IPS DF 6.9 (cell line): ENCODE results near the gene MYO5A.

Experiments
- DNase-seq: peaks from one replicate; pipeline ENCODE4 v3.0.0-alpha.2; 2013; ENCODE audit warnings: low read depth, low spot score
- H3K27ac ChIP-seq: one replicate; pipeline ENCODE4 v1.5.1; 2013; ENCODE audit warnings: low read length, control low read depth
- H3K27me3 ChIP-seq: 2 replicates; pipeline ENCODE4 v1.6.1; 2013; ENCODE audit warnings: mild to moderate bottlenecking, low read length; ENCODE audit not compliant: control insufficient read depth, insufficient read depth
- H3K36me3 ChIP-seq: 2 replicates; pipeline ENCODE4 v1.6.1; 2013; ENCODE audit warnings: low read length; ENCODE audit not compliant: control insufficient read depth, insufficient read depth
- H3K4me1 ChIP-seq: 2 replicates; pipeline ENCODE4 v1.6.1; 2013; ENCODE audit warnings: low read length; ENCODE audit not compliant: control insufficient read depth, insufficient read depth
- H3K4me3 ChIP-seq: 2 replicates; pipeline ENCODE4 v1.5.1; 2013; ENCODE audit warnings: mild to moderate bottlenecking, low read length
- H3K9me3 ChIP-seq: 2 replicates; pipeline ENCODE4 v1.6.1; 2013; ENCODE audit warnings: low read length, inconsistent platforms; ENCODE audit not compliant: control insufficient read depth, insufficient read depth
- WGBS: extraction: QIAGEN DNeasy Blood & Tissue Kit; methylation state at CpG from one replicate; pipeline ENCODE4 v1.1.7; 2013; ENCODE audit warnings: mixed read lengths, missing lambda C conversion rate; ENCODE audit not compliant: insufficient read length, insufficient coverage; 5-methylcytosine and 5-hydroxymethylcytosine counted together

The MYO5A gene

GRCh38 chr15:52506549-52506948 lies 22.1 kb downstream of the MYO5A start:
- no peak overlapping the region for H3K27ac ChIP-seq
- H3K4me3 ChIP-seq, result no peak overlapping the region
- H3K36me3 ChIP-seq, result no peaks in the 10 kb centered on the region
- no peaks in the 10 kb centered on the region for H3K27me3 ChIP-seq
- H3K9me3 ChIP-seq, result no peaks in the 10 kb centered on the region
- DNase-seq, result no peak
- H3K4me1 ChIP-seq, result no peaks in the 10 kb centered on the region
- no CpG with 5 or more reads among the region's 6 CpGs for WGBS

- WGBS, result no CpG with 5 or more reads among the region's 6 CpGs
- no peak for DNase-seq
- Histone ChIP-seq H3K9me3 (no peaks in the 10 kb centered on the region), H3K27ac (no peak overlapping the region), H3K27me3 (no peaks in the 10 kb centered on the region), H3K4me3 (no peak overlapping the region), H3K36me3 (no peaks in the 10 kb centered on the region), H3K4me1 (no peaks in the 10 kb centered on the region)
Measured at GRCh38 chr15:52505151-52505550, 23.5 kb downstream of the MYO5A start.

GRCh38 chr15:52503788-52504496 lies 24.7 kb downstream of the MYO5A start:
- no peak for DNase-seq
- H3K36me3 ChIP-seq, result no peaks in the 10 kb centered on the region
- no peak overlapping the region for H3K27ac ChIP-seq
- 100% methylated on average over 1 of the region's 5 CpGs for WGBS
- no peaks in the 10 kb centered on the region for H3K9me3 ChIP-seq
- no peaks in the 10 kb centered on the region for H3K4me1 ChIP-seq
- no peaks in the 10 kb centered on the region for H3K27me3 ChIP-seq
- H3K4me3 ChIP-seq, result no peak overlapping the region

- H3K27ac ChIP-seq, result no peak overlapping the region
- H3K4me1 ChIP-seq, result no peaks in the 10 kb centered on the region
- no peaks in the 10 kb centered on the region for H3K9me3 ChIP-seq
- no CpG with 5 or more reads among the region's 1 CpG for WGBS
- no peaks in the 10 kb centered on the region for H3K27me3 ChIP-seq
- H3K4me3 ChIP-seq, result no peak overlapping the region
- no peak for DNase-seq
- no peaks in the 10 kb centered on the region for H3K36me3 ChIP-seq
Measured at GRCh38 chr15:52502608-52503007, 26.1 kb downstream of the MYO5A start.

- no peak overlapping the region for H3K4me3 ChIP-seq
Measured at GRCh38 chr15:52499506-52499905, 29.2 kb downstream of the MYO5A start.

GRCh38 chr15:52498706-52499105 lies 30.0 kb downstream of the MYO5A start:
- Histone ChIP-seq H3K4me3 (no peak overlapping the region), H3K27ac (no peak overlapping the region), H3K27me3 (no peaks in the 10 kb centered on the region), H3K4me1 (no peaks in the 10 kb centered on the region), H3K36me3 (no peaks in the 10 kb centered on the region), H3K9me3 (no peaks in the 10 kb centered on the region)
- no peak for DNase-seq

More at GRCh38 chr15:52499506-52499905, 29.2 kb downstream of the MYO5A start:
- no peaks in the 10 kb centered on the region for H3K4me1 ChIP-seq
- no peaks in the 10 kb centered on the region for H3K9me3 ChIP-seq
- no peaks in the 10 kb centered on the region for H3K27me3 ChIP-seq
- WGBS, result no CpG with 5 or more reads among the region's 3 CpGs
- H3K27ac ChIP-seq, result no peak overlapping the region
- no peaks in the 10 kb centered on the region for H3K36me3 ChIP-seq
- DNase-seq, result no peak

GRCh38 chr15:52496776-52497470 lies 31.8 kb downstream of the MYO5A start:
- no peak for DNase-seq
- no peaks in the 10 kb centered on the region for H3K4me1 ChIP-seq
- H3K4me3 ChIP-seq, result no peak overlapping the region
- no peak overlapping the region for H3K27ac ChIP-seq
- no CpG with 5 or more reads among the region's 6 CpGs for WGBS
- H3K27me3 ChIP-seq, result no peaks in the 10 kb centered on the region
- H3K9me3 ChIP-seq, result no peaks in the 10 kb centered on the region
- H3K36me3 ChIP-seq, result no peaks in the 10 kb centered on the region

GRCh38 chr15:52496175-52496574 lies 32.5 kb downstream of the MYO5A start:
- H3K27ac ChIP-seq, result no peak overlapping the region
- H3K4me3 ChIP-seq, result no peak overlapping the region
- DNase-seq, result no peak
- H3K4me1 ChIP-seq, result no peaks in the 10 kb centered on the region
- no CpG with 5 or more reads among the region's 4 CpGs for WGBS
- no peaks in the 10 kb centered on the region for H3K36me3 ChIP-seq
- no peaks in the 10 kb centered on the region for H3K27me3 ChIP-seq
- H3K9me3 ChIP-seq, result no peaks in the 10 kb centered on the region

- no peaks in the 10 kb centered on the region for H3K36me3 ChIP-seq
- no peaks in the 10 kb centered on the region for H3K4me1 ChIP-seq
- no peaks in the 10 kb centered on the region for H3K9me3 ChIP-seq
- no peak for DNase-seq
- no peak overlapping the region for H3K4me3 ChIP-seq
- H3K27me3 ChIP-seq, result no peaks in the 10 kb centered on the region
- no peak overlapping the region for H3K27ac ChIP-seq
Measured at GRCh38 chr15:52495125-52495524, 33.6 kb downstream of the MYO5A start.

- no peaks in the 10 kb centered on the region for H3K27me3 ChIP-seq
- no peaks in the 10 kb centered on the region for H3K9me3 ChIP-seq
- no peak overlapping the region for H3K4me3 ChIP-seq
- no CpG with 5 or more reads among the region's 3 CpGs for WGBS
- DNase-seq, result no peak
- H3K27ac ChIP-seq, result no peak overlapping the region
- H3K4me1 ChIP-seq, result no peaks in the 10 kb centered on the region
- H3K36me3 ChIP-seq, result no peaks in the 10 kb centered on the region
Measured at GRCh38 chr15:52493968-52494367, 34.7 kb downstream of the MYO5A start.

GRCh38 chr15:52492132-52492531 lies 36.5 kb downstream of the MYO5A start:
- no peaks in the 10 kb centered on the region for H3K27me3 ChIP-seq
- H3K4me1 ChIP-seq, result no peaks in the 10 kb centered on the region
- H3K36me3 ChIP-seq, result no peaks in the 10 kb centered on the region
- no peak overlapping the region for H3K4me3 ChIP-seq
- H3K9me3 ChIP-seq, result no peaks in the 10 kb centered on the region
- no peak for DNase-seq
- no CpG with 5 or more reads among the region's 4 CpGs for WGBS
- no peak overlapping the region for H3K27ac ChIP-seq
